ENCODE data around the gene ZBTB20.

The ZBTB20 gene

DNA sequence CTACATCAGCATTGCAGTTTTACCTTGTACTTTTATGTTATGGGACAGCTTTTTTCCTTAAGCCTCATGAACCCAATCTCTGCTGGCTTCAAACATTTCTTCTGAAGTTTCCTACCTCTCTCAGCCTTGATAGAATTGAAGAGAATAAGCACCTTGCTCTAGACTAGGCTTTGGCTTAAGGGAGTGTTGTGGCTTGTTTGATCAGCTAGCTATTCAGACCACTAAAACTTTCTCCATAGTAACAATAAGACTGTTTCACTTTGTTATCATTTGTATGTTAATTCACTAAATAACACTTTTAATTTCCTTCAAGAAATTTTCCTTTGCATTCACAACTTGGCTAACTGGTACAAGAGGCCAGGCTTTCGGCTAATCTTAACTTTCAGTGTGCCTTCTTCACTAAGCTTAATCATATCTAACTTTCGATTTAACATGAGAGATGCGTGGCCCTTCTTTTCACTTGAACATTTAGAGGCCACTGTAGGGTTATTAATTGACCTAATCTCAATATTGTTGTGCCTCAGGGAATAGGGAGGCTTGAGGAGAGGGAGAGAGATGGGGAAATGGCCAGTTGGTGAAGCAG lies 861.3 kb downstream of the ZBTB20 start:
- no peaks in the 10 kb centered on the region for H3K79me2 ChIP-seq (ENCODE audit: control insufficient read depth, insufficient read depth, low read length, unreplicated experiment)
- H3K27ac ChIP-seq (ENCODE audit: low read depth, low read length) = no peak overlapping the region
- no peaks in the 10 kb centered on the region for H3K27me3 ChIP-seq (ENCODE audit: insufficient read depth, low read length)
- no peaks in the 10 kb centered on the region for H3K36me3 ChIP-seq (ENCODE audit: insufficient read depth, low read length)
- no peak overlapping the region for H2AFZ ChIP-seq (ENCODE audit: low read length, unreplicated experiment)
- H3K4me1 ChIP-seq (ENCODE audit: control insufficient read depth, insufficient read depth, low read length, unreplicated experiment) = no peaks in the 10 kb centered on the region
- no peak overlapping the region for H3K4me3 ChIP-seq (ENCODE audit: low read depth, low read length)

DNA sequence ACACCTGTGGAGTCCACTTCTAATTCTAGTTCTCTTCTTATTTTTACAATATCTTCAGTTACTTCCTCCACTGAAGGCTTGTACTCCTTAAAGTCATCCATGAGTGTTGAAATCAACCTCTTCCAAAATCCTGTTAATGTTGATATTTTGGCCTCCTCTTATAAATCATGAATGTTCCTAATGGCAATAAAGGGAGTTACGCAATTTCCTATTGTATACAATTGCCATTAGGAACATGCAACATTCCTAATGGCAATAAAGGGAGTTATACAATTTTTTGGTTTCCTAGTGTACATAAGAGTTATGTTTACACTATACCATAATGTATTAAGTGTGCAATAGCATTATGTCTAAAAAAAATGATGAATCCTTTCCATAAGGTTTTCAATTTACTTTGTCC lies 862.4 kb downstream of the ZBTB20 start:
- Histone ChIP-seq H3K27ac (ENCODE audit: low read depth, low read length) (no peak overlapping the region), H3K4me3 (ENCODE audit: low read depth, low read length) (no peak overlapping the region), H3K4me1 (ENCODE audit: control insufficient read depth, insufficient read depth, low read length, unreplicated experiment) (no peaks in the 10 kb centered on the region), H2AFZ (ENCODE audit: low read length, unreplicated experiment) (no peak overlapping the region), H3K27me3 (ENCODE audit: insufficient read depth, low read length) (no peaks in the 10 kb centered on the region), H3K79me2 (ENCODE audit: control insufficient read depth, insufficient read depth, low read length, unreplicated experiment) (no peaks in the 10 kb centered on the region), H3K36me3 (ENCODE audit: insufficient read depth, low read length) (no peaks in the 10 kb centered on the region)

All from ACC112 (cell line).